Endothelial cell of umbilical vein (primary cell): ENCODE data around the gene RANBP17. TPM values are rescaled to one million over a fixed set of nuclear protein-coding genes. Genes with fewer than 3 reads are reported as not detected.
A peak's percentile ranks its signal among the peaks of the same experiment; 100 is the strongest.

Experiments used
- BruUV-seq: library from RNA; stranded (reverse); fragments of 400-500 nt; replicated peaks from 2 replicates; lab custom pipeline; 2021; lab: Mats Ljungman, UMichigan
- CTCF ChIA-PET: fragments of 300-600, 350-600 bp; sonication (Branson Sonifier 250); formaldehyde crosslinking; loops from one replicate; lab custom pipeline; 2021; ENCODE audit warnings: antibody characterized with exemption, inconsistent platforms; lab: Charles Lee
- POLR2A ChIA-PET: fragments of 300-600, 350-600 bp; sonication (Branson Sonifier 250); formaldehyde crosslinking; loops from one replicate; lab custom pipeline; 2021; ENCODE audit warnings: antibody characterized with exemption, inconsistent platforms; lab: Charles Lee
- DNase-seq: peaks from one replicate; pipeline ENCODE4 v3.0.0-alpha.2; 2011; ENCODE audit warnings: low read depth, low spot score
- FAIRE-seq: peaks from 2 replicates; lab custom pipeline; 2011; peaks lifted over from hg19 to GRCh38; lab: Jason Lieb, UNC
- H2AFZ ChIP-seq: 2 replicates; pipeline ENCODE4 v1.6.0; 2012; ENCODE audit warnings: low read depth, low read length, control low read depth, inconsistent platforms
- H3K27ac ChIP-seq: 2 replicates; pipeline ENCODE4 v1.5.1; 2011; ENCODE audit warnings: low read depth, mild to moderate bottlenecking, control low read depth, low read length, moderate library complexity; ENCODE audit not compliant: insufficient read depth
- H3K27me3 ChIP-seq, 2 experiments: 2 replicates each; pipeline versions ENCODE4 v1.6.0 to v1.6.1; 2011; ENCODE audit warnings: low read length in 2 of 2, mixed read lengths in 1 of 2; ENCODE audit not compliant: control insufficient read depth in 2 of 2, insufficient read depth in 2 of 2
- H3K36me3 ChIP-seq, 2 experiments: 2 replicates in 1 of 2; 3 replicates in 1 of 2; pipeline ENCODE4 v1.5.1; 2011; ENCODE audit warnings: low read length in 2 of 2, mild to moderate bottlenecking in 1 of 2, moderate library complexity in 1 of 2; ENCODE audit not compliant: control insufficient read depth in 2 of 2, insufficient read depth in 2 of 2; ENCODE audit errors: extremely low read depth in 1 of 2
- H3K4me1 ChIP-seq: 3 replicates; pipeline ENCODE4 v1.5.1; 2011; ENCODE audit warnings: mild to moderate bottlenecking, low read length; ENCODE audit not compliant: control insufficient read depth, insufficient read depth; ENCODE audit errors: extremely low read depth
- H3K4me2 ChIP-seq: 2 replicates; pipeline ENCODE4 v1.6.1; 2011; ENCODE audit warnings: low read length, control low read depth, mixed read lengths; ENCODE audit not compliant: insufficient read depth
- H3K4me3 ChIP-seq, 3 experiments: fragments of 200-600 bp in 1 of 3; sonication (generic), shearing (Covaris generic) in 1 of 3; replicated peaks in 1 of 3; 2 replicates each; pipeline ENCODE4 v1.5.1; 2011 to 2016; ENCODE audit warnings: control low read depth in 3 of 3, low read length in 3 of 3, mild to moderate bottlenecking in 2 of 3, inconsistent platforms in 1 of 3, low read depth in 1 of 3, moderate library complexity in 1 of 3; ENCODE audit not compliant: insufficient read depth in 1 of 3
- H3K79me2 ChIP-seq: 2 replicates; pipeline ENCODE4 v1.6.0; 2012; ENCODE audit warnings: low read length, inconsistent platforms; ENCODE audit not compliant: control insufficient read depth, insufficient read depth
- H3K9ac ChIP-seq: replicated peaks from 2 replicates; pipeline ENCODE3; 2011; ENCODE audit warnings: low read length, control low read depth; ENCODE audit not compliant: insufficient read depth; ENCODE audit errors: extremely low read depth
- H3K9me1 ChIP-seq: replicated peaks from 3 replicates; pipeline ENCODE4 v1.6.0; 2011; ENCODE audit warnings: mild to moderate bottlenecking, low read length; ENCODE audit not compliant: control insufficient read depth, insufficient read depth; ENCODE audit errors: extremely low read depth
- H3K9me3 ChIP-seq: replicated peaks from 2 replicates; pipeline ENCODE4 v1.5.1; 2012; ENCODE audit warnings: low read length, inconsistent platforms; ENCODE audit not compliant: control insufficient read depth, insufficient read depth
- H4K20me1 ChIP-seq: replicated peaks from 2 replicates; pipeline ENCODE3; 2011; ENCODE audit warnings: mild to moderate bottlenecking, low read length; ENCODE audit not compliant: control insufficient read depth, insufficient read depth; ENCODE audit errors: extremely low read depth
- EZH2 ChIP-seq: IDR thresholded peaks from 2 replicates; pipeline ENCODE4 v1.6.1; 2012; ENCODE audit warnings: borderline replicate concordance, low read depth, mild to moderate bottlenecking, moderate library complexity, low read length, inconsistent platforms; ENCODE audit not compliant: severe bottlenecking
- GATA2 ChIP-seq: IDR thresholded peaks from 2 replicates; pipeline ENCODE4 v1.7.0; 2011; ENCODE audit warnings: low read depth, mild to moderate bottlenecking, moderate library complexity, mixed read lengths, low read length; ENCODE audit not compliant: insufficient read length, insufficient read depth
- POLR2AphosphoS5 ChIP-seq: IDR thresholded peaks from 2 replicates; pipeline ENCODE4 v1.6.1; 2012; ENCODE audit warnings: low read depth, mild to moderate bottlenecking, control low read depth, low read length, moderate library complexity; ENCODE audit not compliant: insufficient read depth
- dilution Hi-C: fragments of 300-500 bp; cut with MboI; formaldehyde crosslinking; loops from one replicate; pipeline ENCODE4 v1.15.0; 2019; ENCODE audit warnings: low sequenced_read_pairs; ENCODE audit not compliant: extremely low pct_ligation_motif_present
- intact Hi-C: fragments of 100-400 bp; cut with micrococcal nuclease; formaldehyde crosslinking; loops from one replicate; pipeline ENCODE4 v1.10.0; 2022
- polyA plus RNA-seq, 4 experiments: library from polyadenylated mRNA; depleted of rRNA in 3 of 4; stranded (reverse) in 3 of 4; unstranded in 1 of 4; fragments of >200 nt; gene quantifications; 2 replicates each; pipeline versions ENCODE4 v1.2.1 to v1.2.3, GENCODE V29; 2011 to 2012; ENCODE audit warnings: missing spikeins in 1 of 4
- total RNA-seq: library from RNA; stranded (reverse); gene quantifications from 2 replicates; pipeline ENCODE4 v1.2.3, GENCODE V29; 2021

The RANBP17 gene
- total and polyA plus RNA-seq, 2 donors (not counting 3 experiments of a cell fraction or from before 2014, with no cell fraction given) = 5.6 to 13.6 TPM

- Histone ChIP-seq H3K9me3 (no peaks in the 10 kb centered on the region), H3K9ac (no peak overlapping the region), H3K9me1 (no peaks in the 10 kb centered on the region), H3K36me3 (no peaks in the 10 kb centered on the region), H3K4me3 (no peak overlapping the region), H3K27ac (no peak overlapping the region), H3K27me3 (peaks cover 86 to 98% of the 10 kb centered on the region in 2 experiments), H3K4me1 (peaks cover 2% of the 10 kb centered on the region), H3K79me2 (no peaks in the 10 kb centered on the region), H2AFZ (no peak overlapping the region), H3K4me2 (no peak overlapping the region), H4K20me1 (no peaks in the 10 kb centered on the region)
- intact Hi-C loops (loop anchor here (10.0 kb wide), 1 partner anchor 446 kb away; the partner anchor contains the start of gene RANBP17), dilution Hi-C loops (no loop called here)
- TF ChIP-seq POLR2AphosphoS5 (no peak), EZH2 (peak; percentile 76), GATA2 (no peak)
- FAIRE-seq = no peak
- POLR2A ChIA-PET = no interaction called here
- DNase-seq = peak; percentile 9
- no TSS peak for BruUV-seq
- CTCF ChIA-PET = no interaction called here
Measured at GRCh38 chr5:171310819-171311321, 449.1 kb downstream of the RANBP17 start.

GRCh38 chr5:171311322-171312077 is 449.7 kb downstream of the RANBP17 start:
- Histone ChIP-seq H3K4me3 (no peak overlapping the region), H3K4me1 (peaks cover 2% of the 10 kb centered on the region), H3K9me3 (no peaks in the 10 kb centered on the region), H3K27me3 (peaks cover 84 to 98% of the 10 kb centered on the region in 2 experiments), H3K36me3 (no peaks in the 10 kb centered on the region), H4K20me1 (no peaks in the 10 kb centered on the region), H3K79me2 (no peaks in the 10 kb centered on the region), H3K27ac (no peak overlapping the region), H3K4me2 (no peak overlapping the region), H2AFZ (no peak overlapping the region), H3K9me1 (no peaks in the 10 kb centered on the region), H3K9ac (no peak overlapping the region)
- FAIRE-seq = no peak
- CTCF ChIA-PET = no interaction called here
- peak; percentile 17 for DNase-seq
- POLR2A ChIA-PET = no interaction called here
- intact Hi-C loops = loop anchor here (10.0 kb wide), 1 partner anchor 447 kb away; the partner anchor contains the start of gene RANBP17
- no TSS peak for BruUV-seq
- dilution Hi-C loops = no loop called here
- TF ChIP-seq EZH2 = peak; percentile 75
- no peak for TF ChIP-seq POLR2AphosphoS5
